CD4-positive, alpha-beta T cell treated with Interleukin-1 beta for 1 hour (primary cell): ENCODE data around the gene RAMACL.
"Not testable (repeated sequence)": the region's sequence is repeated elsewhere in the genome, so short reads cannot be mapped to it uniquely, and the experiment has no call there.

Source experiments
- DNase-seq, 2 donors: peaks; one replicate each; pipeline ENCODE4 v3.0.0-alpha.2; 2020 to 2022

The RAMACL gene

GRCh38 chr6:166586424-166587156, at the start of gene RAMACL:
Gene RAMACL (minus strand): TSS chr6:166586678. CDS start chr6:166586477, 201 bp downstream.
- DNase-seq, result peak; percentile 61 to 73

DNA sequence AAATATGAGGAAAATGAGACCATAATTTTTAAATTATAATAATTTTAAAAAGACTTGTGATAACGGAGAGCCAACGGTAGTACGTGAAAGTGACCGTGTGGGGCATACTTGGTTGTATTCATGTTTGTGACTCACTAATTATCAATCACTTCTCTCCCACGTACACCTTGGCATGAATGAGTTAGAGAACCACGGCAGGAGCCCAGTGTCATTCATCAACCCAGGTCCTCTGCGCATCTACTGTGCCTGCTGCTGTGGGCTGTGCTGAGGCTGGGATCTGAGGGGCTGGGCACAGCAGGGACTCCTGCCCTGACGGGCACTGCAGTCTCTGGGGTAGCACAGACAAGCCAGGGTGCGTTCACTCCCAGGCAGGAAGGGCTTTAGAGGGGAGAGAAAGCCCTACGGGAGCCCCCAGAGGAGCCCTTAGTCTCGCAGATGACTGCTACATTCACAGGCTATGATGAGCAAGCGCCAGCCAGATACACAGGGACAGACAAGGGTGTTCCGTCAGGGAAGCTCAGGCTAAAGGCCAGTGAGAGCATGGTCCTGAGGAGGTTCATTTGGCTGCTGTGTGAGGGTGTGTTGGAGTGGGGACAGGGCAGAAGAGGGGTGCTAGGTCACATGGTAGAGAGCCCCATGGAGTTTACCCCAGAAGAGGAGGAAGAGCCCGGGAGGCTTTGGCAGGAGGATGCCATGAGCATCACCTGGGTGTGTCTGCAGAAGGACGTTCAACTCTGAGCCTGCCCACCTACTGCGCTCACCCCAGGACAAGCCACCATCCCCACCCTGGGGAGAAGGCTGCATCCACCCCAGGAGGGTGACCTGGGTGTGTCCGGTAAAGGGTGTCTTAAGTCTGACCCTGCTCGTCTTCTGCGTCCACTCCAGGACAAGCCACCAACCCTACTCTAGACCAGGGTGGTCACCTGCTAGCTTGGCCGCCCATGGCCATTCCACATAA, 48.8 kb upstream of the RAMACL start:
- DNase-seq, result no peak

GRCh38 chr6:166634581-166634980, 48.1 kb upstream of the RAMACL start:
- DNase-seq, result not testable (repeated sequence)

DNA sequence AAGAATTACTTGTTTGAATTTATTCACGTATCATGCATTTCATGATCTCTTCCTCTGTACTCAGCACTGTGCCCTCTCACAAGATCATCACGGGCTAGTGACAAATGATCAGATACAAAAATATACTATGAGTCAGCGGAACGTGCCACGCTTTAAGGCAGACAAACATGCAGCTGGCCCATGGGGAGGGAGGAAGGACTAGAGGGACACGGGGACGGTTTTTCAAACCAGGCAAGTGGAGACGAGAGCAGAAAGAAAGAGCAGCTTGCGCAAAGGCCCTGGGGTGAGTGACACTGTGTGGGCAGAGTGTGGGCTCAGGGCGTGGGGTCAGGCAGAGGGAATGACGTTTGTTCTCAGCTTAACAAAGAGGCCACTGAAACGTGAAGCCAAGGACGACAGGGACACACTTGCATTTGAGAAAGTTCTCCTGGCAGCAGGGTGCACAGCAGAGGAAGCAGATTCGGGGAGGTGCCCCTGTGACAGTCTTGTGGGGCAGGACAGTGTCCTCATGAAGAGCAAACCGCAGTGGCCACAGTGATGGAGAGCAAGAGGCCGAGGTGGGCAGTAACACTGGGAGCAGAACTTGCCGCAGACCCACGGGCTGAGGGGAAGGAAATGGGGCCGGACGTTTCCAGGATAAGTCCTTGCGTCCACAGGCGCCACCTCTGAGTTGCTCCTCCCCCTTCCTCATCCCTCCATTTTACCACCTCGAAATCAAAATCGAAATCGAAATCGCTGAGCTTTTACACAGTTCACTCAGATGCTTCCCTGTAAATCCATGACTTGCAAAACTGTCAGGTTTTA, 47.5 kb upstream of the RAMACL start:
- peak in 1 of 2 donors; percentile 13 for DNase-seq

GRCh38 chr6:166632731-166633130, 46.3 kb upstream of the RAMACL start:
- no peak for DNase-seq

DNA sequence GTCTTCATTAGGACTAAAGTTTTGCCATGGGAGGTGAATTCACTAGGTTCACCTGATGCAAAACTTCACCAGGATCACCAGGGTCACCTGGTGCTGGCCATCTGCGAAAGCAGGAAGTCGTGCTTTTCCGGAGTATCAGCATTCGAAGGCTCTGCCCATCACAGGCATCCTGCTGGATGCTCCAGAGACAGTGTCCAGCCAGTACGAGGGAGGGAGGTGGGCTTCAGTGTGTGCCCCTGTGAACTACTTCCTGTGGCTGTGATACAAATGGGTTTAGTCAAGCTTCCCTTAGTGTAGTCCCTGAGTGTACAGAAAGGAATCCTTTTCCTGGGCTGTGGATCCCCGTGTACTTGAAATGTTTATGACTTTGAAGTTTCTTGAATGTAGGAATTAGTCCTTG, 44.0 kb upstream of the RAMACL start:
- DNase-seq, result no peak

- DNase-seq, result no peak
Observed at GRCh38 chr6:166629628-166630027, 43.1 kb upstream of the RAMACL start.

DNA sequence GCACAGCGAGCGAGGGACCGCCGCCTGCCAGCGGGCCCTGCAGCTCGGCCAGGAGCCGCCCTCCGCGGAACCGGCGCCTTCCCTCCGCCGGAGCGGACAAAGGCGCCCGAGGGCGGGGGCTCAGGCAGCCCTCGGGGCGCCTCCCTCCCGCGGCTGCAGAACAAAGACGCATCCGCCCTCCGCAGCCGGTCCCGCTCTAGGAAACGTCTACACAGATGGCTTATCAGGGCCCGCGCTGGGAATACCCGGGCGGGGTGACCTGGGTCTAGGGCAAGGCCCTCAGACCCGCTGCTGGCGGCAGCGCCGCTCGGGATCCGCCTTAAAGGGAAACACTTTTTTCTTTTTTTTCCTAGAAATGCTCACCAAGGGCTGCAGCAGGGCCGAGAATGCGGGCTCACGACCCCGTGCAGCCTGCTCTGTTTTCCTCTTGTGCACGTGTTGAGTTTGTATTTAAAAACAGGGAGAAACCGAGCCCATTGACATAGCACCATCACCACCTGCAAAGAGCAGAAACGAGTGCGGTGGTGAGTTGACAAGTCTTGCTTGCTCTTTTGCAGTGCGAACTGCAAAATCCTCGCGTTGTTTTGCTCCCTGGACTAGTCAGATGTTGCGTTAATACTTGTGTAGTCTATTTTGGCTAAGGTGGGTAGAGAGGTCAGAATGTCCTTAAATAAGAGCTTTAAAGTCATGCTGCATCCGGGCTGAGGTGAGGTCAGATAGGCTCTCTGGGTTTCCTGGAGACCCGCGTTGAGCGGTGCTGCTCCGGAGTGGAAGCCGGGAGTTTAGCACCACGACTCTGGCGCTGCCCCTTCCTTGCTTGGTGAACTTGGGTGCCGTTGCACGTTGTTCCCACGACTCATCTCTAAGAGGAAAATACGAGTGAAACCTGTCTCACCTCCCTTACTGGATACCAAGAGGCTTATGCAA, 41.7 kb upstream of the RAMACL start:
- peak; percentile 45 to 61 for DNase-seq

DNA sequence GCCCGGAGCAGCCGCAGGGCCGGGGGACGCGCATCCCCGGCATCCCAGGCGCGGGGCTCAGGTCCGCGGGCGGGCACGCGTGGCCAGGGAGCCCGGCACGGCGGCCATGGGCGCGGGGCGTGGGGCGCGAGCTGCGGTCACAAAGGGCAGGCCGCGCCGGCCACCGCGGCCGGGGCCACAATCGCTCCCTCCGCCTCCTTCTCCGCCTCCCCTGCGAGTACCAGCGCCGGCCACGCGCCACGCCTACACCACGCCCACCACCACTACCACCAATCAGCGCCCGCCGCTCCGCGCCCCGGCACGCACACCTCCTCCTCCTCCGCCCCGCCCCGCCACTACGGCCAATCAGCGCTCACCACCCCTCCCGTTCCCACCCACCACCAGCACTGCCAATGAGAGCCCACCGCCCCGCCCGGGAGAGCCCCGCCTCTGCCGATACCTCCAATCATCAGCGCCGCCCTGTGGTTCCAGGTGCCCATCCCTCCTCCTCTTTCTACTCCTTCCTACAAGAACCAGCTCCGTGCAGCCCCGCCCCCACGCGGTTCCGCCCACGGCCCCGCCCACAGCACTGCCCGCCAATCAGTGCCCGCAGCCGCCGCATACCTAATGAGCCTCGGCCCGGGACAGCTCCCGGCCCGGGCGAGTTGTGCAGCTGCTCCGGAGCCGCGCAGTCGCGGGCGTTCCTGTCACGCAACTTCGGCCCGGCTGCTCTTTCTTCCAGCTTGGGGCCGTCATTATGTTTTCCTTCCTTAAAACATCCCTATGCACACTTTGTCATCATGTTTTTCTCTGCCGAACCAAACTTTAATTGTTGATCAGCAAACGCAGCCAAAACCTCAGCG, 40.8 kb upstream of the RAMACL start, which contains the start of gene RPS6KA2:
RPS6KA2 (minus strand) TSS at position 219 of the 842 bp plus-strand sequence. CDS start 232 bp downstream, outside the sequence.
- peak; percentile 100 for DNase-seq

DNA sequence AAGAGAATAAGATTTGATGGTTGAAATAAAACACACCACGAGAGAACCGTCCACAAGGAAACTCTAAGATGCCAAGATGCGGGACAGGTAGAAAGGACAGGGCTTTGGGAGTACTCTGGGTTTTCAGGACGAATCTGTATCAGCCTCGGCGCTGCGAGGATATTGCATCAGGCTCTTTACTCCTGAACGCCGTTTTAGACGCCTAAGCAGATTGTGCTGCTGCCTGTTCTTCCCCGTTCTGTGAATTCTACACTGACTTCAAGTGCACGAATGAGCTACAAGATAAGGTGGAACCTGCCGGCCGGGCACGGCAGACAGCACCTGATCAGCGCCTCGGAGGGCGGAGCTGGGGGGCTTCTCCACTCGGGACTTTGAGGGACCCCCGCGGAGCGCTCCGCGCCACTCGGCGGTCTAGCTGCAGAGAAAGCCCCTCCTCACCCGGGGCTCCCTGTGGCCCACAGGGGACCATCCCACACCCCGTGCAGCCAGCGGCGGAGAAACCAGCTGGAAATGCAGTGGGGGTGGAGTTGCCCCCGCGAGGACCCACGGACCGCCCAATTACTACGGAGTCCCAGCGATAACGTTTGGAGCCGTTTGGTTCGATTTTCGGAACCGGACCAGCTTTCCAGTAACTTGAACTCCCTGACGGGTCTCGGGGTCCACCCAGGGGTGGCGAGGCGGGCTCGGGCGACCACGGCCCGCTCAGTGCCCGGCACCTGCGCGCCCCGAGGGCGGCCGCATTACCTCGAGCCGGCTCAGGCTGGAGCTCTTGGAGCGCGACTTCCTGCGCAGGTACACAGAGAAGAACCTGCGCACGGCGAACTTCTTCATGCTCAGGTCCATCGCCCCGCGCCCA, 39.9 kb upstream of the RAMACL start:
- peak; percentile 14 to 22 for DNase-seq

GRCh38 chr6:166625356-166625755, 38.9 kb upstream of the RAMACL start:
- DNase-seq, result no peak

- no peak for DNase-seq
Observed at GRCh38 chr6:166624275-166624674, 37.8 kb upstream of the RAMACL start.

DNA sequence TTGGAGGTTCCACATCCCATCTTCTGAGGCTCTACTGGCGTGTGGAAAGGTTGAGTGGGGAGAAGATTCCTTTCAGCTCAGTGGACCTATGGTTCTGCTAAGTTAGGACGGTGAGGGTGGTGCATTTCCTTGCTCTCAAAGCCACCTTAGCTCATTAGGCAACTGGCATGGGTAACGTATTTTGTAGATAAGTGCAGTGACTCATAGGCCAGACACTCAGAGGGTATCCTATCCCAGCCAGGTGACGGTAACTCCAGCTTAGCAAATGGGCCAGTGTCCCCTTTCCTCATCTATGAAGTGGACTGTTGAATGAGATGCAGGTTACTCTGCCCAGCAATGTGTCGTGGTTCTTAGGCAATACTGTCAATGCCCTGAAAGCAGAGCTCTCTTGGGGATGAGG, 36.8 kb upstream of the RAMACL start:
- no peak for DNase-seq

DNA sequence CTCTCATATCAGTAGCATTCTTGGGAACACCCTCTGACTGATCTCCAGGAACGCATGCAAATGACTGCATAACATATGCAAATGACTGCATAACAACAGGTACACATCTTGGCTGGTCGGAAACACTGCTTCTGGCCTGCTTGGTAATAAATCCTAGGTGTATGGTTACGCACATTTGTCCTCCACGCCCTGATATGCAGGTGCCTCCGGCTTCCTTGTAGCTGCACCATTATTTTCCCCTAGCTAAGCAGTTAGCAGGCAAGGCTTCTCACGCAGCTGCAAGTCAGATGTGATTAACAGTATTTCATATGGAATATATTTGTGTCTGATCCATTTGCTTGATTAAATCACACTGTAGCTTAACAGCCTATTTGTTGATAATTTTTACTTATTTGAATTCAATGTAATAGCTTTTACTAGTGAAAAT, 34.6 kb upstream of the RAMACL start:
- DNase-seq, result no peak

GRCh38 chr6:166620478-166621113, 34.1 kb upstream of the RAMACL start:
- DNase-seq, result no peak

GRCh38 chr6:166619912-166620311, 33.4 kb upstream of the RAMACL start:
- no peak for DNase-seq

- DNase-seq, result no peak
Observed at GRCh38 chr6:166618866-166619761, 32.6 kb upstream of the RAMACL start.

GRCh38 chr6:166618251-166618650, 31.8 kb upstream of the RAMACL start:
- no peak for DNase-seq
